ENCODE measurements around the gene RBM4B.
A peak's percentile ranks its signal among the peaks of the same experiment; 100 is the strongest.

The RBM4B gene

GRCh38 chr11:66687831-66688281, 10.2 kb upstream of the RBM4B start:
- TF ChIP-seq CTCF (IDR thresholded peaks at IDR 0.05) = no peak
- peaks cover 4% of the 10 kb centered on the region for H3K4me1 Mint-ChIP-seq
- H3K27ac Mint-ChIP-seq = no peak overlapping the region
- H3K9me3 Mint-ChIP-seq = no peaks in the 10 kb centered on the region
- H3K27me3 Mint-ChIP-seq (ENCODE audit: low read depth, poor library complexity) = no peaks in the 10 kb centered on the region
- no peak overlapping the region for H3K4me3 Mint-ChIP-seq
- peaks cover 44% of the 10 kb centered on the region for H3K36me3 Mint-ChIP-seq (ENCODE audit: low read depth)
- no peak for DNase-seq

GRCh38 chr11:66686801-66687750, 9.4 kb upstream of the RBM4B start:
- H3K36me3 Mint-ChIP-seq (ENCODE audit: low read depth) = peaks cover 40% of the 10 kb centered on the region
- H3K27ac Mint-ChIP-seq = no peak overlapping the region
- H3K4me3 Mint-ChIP-seq = no peak overlapping the region

GRCh38 chr11:66686100-66686785, 8.6 kb upstream of the RBM4B start:
- peaks cover 36% of the 10 kb centered on the region for H3K36me3 Mint-ChIP-seq (ENCODE audit: low read depth)
- H3K27ac Mint-ChIP-seq = peak overlapping the region; percentile 15
- peaks cover 4% of the 10 kb centered on the region for H3K9me3 Mint-ChIP-seq
- H3K27me3 Mint-ChIP-seq (ENCODE audit: low read depth, poor library complexity) = no peaks in the 10 kb centered on the region
- H3K4me3 Mint-ChIP-seq = no peak overlapping the region
- TF ChIP-seq CTCF (IDR thresholded peaks at IDR 0.05) = no peak
- peaks cover 4% of the 10 kb centered on the region for H3K4me1 Mint-ChIP-seq
- no peak for DNase-seq

More at GRCh38 chr11:66686801-66687750, 9.4 kb upstream of the RBM4B start:
- no peaks in the 10 kb centered on the region for H3K27me3 Mint-ChIP-seq (ENCODE audit: low read depth, poor library complexity)
- no peaks in the 10 kb centered on the region for H3K9me3 Mint-ChIP-seq
- H3K4me1 Mint-ChIP-seq = peaks cover 4% of the 10 kb centered on the region
- TF ChIP-seq CTCF (IDR thresholded peaks at IDR 0.05) = no peak
- DNase-seq = no peak

GRCh38 chr11:66685276-66686099, 7.8 kb upstream of the RBM4B start:
- DNase-seq = no peak
- no peaks in the 10 kb centered on the region for H3K27me3 Mint-ChIP-seq (ENCODE audit: low read depth, poor library complexity)
- no peak overlapping the region for H3K4me3 Mint-ChIP-seq
- no peak for TF ChIP-seq CTCF (IDR thresholded peaks at IDR 0.05)
- H3K36me3 Mint-ChIP-seq (ENCODE audit: low read depth) = peaks cover 36% of the 10 kb centered on the region
- peak overlapping the region; percentile 83 for H3K27ac Mint-ChIP-seq
- peaks cover 5% of the 10 kb centered on the region for H3K9me3 Mint-ChIP-seq
- H3K4me1 Mint-ChIP-seq = peaks cover 4% of the 10 kb centered on the region

- peaks cover 36% of the 10 kb centered on the region for H3K36me3 Mint-ChIP-seq (ENCODE audit: low read depth)
- peak overlapping the region; percentile 83 for H3K27ac Mint-ChIP-seq
- no peak for DNase-seq
- no peak overlapping the region for H3K4me3 Mint-ChIP-seq
- peaks cover 5% of the 10 kb centered on the region for H3K9me3 Mint-ChIP-seq
- no peaks in the 10 kb centered on the region for H3K27me3 Mint-ChIP-seq (ENCODE audit: low read depth, poor library complexity)
- no peak for TF ChIP-seq CTCF (IDR thresholded peaks at IDR 0.05)
- peaks cover 4% of the 10 kb centered on the region for H3K4me1 Mint-ChIP-seq
Measured at GRCh38 chr11:66684635-66685034, 6.9 kb upstream of the RBM4B start.

All from nephron progenitor cell (in vitro differentiated cells).